HL-60/S4 treated with retinoic acid at 250 ng/mL for 4 days and 3 days (cell line): Measurements from ENCODE around the gene BCAS3.
"Not testable (repeated sequence)": the region's sequence is repeated elsewhere in the genome, so short reads cannot be mapped to it uniquely, and the experiment has no call there.

Experiments used
- in situ Hi-C: fragments of 300-500 bp; cut with MboI; formaldehyde crosslinking; loops from 2 replicates; pipeline ENCODE4 v1.7.0; 2022; ENCODE audit warnings: low sequenced_read_pairs

The BCAS3 gene

DNA sequence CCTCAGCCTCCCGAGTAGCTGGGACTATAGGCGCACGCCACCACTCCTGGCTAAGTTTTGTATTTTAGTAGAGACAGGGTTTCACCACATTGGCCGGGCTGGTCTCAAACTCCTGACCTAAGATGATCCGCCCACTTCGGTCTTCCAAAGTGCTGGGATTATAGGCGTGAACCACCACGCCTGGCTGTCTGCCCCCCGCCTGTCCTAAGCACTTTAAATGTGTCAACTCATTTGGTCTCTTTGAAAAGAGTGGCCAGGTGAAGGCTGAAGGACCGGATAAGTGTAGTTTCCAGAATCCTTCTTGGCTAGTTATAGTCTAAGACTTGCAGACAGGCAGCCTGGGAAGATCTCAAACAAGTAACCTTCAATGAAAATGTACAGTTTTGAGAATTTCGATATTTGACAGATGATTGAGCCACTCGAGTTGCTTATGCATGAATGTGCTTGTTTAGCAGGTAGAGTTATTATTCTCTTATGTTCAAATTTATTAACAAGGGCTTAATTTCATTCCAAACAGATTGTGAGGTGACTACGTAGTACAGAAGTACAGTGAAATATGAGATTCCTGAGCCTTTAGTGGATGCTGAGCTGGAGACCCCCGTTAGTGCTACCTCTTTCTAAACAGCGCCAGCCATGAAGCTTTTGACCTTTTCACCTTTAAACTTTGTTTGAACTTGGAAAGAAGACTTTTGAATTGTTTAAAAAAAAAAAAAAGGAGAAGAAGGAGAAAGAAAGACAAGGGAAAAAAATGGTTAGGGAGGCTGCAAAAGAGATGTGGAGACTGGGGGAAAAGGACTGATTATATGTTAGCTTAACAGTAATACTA lies 557.6 kb downstream of the BCAS3 start:
- in situ Hi-C loops = no loop called here

DNA sequence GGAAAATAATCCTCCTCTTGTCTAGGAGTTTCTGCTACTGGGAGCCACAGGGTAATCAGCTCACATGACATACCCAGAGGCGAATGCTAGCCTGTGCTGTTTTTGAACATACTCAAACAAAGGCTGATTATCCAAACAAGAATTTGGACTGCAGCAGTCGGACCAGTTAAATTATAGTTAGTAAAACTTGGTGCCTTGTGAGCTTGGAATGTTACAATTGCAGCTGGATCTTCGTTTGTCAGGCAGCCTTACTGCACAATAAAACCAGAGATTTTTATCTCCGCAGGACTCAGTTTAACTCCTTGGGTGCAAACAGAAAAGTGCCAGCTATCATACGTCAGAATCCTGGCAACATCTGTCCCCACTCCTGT lies 558.2 kb downstream of the BCAS3 start:
- in situ Hi-C loops = no loop called here

DNA sequence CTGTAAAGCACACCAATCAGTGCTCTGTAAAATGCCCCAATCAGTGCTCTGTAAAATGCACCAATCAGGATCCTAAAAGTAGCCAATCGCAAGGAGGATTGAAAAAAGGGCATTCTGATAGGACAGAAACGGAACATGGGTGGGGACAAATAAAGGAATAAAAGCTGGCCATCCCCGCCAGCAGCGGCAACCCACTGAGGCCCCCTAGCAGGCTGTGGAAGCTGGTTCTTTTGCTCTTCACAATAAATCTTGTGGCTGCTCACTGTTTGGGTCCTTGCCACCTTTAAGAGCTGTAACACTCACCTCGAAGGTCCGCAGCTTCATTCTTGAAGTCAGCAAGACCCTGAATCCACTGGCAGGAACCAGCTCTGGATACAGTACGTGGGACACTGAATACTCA lies 559.6 kb downstream of the BCAS3 start:
- in situ Hi-C loops = no loop called here

DNA sequence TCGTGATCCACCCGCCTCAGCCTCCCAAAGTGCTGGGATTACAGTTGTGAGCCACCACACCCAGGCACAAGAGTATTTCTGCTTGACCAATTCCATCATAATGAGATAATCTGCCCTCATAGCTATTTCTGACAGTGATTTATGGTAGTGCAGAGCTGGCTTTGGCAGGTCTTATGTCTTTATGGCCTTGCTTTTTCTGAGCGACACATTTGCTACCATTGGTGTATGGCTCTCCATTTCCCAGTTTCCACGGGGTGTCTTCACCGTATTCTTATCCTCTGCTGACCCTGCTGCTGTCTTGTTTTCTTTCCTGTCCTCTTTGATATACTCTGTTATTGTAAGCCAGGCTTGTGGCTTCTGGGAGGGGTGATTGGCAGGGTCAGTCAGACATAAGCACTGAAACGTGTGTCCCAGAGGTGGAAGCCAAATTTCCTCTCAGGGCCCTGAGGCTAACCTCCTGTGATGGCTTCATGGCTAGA lies 560.8 kb downstream of the BCAS3 start:
- in situ Hi-C loops = no loop called here

DNA sequence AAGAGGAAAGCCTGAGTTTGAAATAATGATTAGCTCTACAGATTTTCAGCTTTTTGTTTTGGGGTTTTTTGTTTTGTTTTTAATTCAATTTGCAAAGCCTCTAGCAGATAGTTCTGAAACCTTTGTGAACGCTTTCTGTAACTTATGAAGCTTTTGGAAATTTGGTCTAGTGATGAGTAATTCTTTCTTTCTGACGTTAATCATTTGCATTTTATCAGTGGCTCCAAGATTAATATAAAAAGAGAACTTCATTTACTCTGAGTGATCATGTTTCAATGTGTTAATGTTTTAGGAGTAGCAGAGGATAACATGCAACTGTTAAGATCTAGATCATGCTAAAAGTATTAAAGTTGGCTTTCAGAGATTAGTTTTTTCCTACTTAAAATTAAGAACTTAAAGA lies 561.7 kb downstream of the BCAS3 start:
- in situ Hi-C loops = no loop called here

DNA sequence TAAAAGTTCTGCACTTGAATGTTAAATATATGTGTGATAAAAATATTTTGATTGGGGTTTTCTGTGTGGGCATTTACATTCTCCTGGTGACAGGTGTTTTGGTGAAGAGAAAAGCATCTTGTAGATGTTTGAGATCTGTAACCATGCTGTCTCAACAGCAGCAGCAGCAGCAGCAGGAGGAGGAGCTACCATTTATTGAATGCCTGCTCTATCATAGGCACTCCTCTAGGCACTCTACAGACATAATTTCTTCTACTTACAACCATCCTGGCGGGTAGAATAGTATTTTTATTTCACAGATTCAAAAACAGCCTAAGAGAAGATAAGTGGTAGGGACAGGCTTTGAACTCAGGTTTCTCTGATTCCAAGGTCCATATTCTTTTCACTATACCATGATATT lies 562.3 kb downstream of the BCAS3 start:
- in situ Hi-C loops = no loop called here

DNA sequence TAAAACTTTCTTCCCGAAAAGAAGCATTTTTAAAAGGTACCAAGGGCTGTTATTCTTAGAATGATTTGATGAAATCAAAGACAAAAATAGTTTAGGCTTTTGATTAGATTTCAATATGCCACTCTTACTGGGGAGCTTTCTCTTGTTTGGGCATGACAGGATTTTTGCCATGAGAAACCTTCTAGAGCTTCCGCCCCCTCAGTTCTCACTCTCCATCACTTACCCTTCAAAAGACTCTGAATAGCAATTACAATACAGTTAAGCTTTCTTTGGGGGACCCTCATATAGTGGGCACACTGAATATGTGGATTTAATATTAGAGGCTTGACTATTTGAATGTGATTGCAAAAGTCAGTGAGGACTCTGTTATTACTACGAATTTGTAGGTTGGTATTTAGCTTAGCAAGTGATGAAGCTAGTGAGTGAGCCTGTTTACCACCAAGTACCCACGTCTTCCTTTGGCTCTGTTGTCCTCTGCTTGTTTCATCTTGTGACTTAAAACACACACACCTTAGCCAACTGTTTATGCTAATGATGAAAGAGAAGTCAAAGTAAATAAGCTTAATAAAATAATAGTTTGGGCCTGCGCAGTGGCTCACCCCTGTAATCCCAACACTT lies 563.3 kb downstream of the BCAS3 start:
- in situ Hi-C loops = no loop called here

DNA sequence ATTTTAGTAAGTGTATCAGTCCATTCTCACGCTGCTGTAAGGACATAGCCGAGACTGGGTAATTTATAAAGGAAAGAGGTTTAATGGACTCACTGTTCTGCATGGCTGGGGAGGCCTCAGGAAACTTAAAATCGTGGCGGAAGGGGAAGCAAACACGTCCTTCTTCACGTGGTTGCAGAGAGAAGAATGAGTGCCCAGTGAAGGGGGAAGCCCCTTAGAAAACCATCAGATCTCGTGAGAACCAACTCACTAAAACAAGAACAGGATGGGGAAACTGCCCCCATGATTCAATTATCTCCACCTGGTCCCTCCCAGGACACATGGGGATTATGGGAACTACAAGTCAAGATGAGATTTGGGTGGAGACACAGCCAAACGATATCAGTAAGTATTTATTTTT lies 567.3 kb downstream of the BCAS3 start:
- in situ Hi-C loops = not testable (repeated sequence)

DNA sequence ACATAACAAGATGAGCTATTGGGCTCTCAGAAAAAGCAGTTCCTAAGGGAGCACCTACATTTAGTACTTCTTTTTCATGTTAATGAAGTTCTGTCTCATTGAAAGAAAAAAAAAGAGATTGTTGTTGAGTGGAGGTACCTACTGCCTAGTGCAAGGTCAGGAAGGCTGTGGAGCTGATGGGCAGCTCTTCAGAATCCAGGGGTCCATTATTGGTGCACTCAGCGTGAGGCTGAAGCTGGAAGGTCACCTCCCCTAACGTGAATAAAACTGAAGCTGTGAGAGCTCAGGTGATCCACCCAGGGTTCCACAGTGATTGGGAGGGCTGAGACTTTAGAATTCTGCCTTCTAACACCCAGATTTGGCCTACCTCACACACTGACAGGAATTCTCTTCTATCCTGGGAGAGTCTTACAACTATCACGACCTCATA lies 568.1 kb downstream of the BCAS3 start:
- in situ Hi-C loops = no loop called here

DNA sequence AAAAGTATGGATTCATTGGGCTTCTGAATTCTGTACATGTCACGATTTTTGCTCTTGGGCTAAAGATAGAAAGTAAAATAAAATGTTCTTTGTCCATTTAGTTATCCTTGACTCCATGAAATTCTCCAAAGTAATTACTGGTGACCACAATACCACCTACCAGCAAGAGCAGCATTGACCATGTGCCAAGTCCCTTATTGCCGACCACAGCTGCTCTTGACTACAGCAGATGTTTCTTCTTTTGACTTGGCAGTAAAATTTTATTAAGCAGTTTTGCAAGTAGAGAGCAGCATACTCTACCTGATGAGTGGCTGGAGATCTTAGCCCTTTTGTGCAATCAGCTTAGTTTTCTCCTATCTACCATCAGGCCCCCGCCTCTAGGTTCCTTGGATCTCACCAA lies 569.8 kb downstream of the BCAS3 start:
- in situ Hi-C loops = no loop called here

DNA sequence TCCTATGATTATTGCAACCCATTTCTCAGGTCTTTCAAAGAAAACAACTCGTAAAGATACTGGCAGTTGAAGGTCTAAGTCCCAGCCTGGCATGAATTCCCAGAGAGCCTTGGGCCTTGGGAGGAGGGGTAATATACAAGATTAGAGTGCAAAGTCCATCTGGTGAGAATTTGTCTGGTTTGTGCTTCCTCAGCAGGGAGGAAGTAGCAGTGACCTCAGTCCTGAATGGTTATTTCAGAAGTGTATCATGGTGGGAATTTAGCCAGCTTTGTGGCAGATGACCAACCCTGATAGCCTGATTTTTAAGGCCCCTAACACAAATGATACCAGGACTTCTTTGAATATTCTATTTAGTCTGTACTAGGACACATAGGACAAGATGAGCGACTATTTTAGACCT lies 570.7 kb downstream of the BCAS3 start:
- in situ Hi-C loops = no loop called here

DNA sequence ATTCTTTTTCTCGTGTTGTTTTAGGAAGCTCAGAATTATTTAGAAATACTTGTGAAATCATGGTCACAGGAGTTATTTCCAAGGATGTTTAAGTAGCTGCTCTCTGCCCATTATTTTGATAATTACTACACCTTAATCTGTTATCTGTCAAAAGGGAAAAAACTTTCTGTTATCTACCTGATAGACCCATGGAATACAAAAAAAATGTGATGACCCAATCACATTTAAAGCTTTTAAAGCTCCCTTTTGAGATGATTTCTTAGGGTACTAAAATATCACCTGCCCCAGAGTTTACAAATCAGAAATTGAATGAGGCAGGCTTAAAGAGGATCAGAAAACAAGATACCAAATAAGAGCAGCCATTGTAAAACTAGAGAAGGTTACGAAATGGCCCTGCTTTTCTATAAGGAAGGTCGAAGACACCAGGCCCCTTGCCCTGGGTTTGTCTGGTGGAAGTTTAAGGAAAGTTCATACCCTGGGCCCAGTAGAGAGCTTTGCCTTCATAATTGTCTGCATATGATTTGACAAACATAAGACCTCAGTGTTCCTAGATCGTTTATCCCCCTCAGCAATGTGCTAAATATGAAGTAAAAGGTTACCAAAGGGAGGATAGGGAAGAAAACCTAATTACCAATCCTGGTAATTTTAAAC lies 572.1 kb downstream of the BCAS3 start:
- in situ Hi-C loops = no loop called here

DNA sequence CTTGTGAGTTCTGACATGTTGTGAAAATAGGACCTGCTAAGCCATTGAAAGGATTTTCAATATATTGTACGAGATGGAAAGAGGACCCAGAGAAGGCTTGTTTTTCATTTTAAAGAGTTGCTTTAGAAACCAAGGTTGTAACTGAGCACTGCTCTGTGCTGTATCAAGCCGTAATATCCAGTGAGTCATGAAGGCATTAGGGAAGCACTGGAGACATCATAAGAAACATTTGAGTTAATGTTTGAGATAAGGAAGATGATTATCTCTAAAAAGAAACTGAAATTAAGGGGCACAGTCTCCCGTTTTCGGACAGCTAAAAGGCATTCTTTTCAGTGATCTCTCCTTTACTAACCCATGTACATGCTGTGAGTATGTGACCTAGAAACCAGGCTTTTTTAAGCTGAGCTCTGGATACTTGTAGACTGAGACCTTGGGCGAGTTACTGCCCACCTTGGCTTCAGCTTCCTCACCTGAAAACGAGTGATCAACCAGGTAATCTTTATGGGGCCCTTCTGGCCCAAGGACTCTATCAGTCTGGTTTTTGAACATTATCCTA lies 572.8 kb downstream of the BCAS3 start:
- in situ Hi-C loops = no loop called here

DNA sequence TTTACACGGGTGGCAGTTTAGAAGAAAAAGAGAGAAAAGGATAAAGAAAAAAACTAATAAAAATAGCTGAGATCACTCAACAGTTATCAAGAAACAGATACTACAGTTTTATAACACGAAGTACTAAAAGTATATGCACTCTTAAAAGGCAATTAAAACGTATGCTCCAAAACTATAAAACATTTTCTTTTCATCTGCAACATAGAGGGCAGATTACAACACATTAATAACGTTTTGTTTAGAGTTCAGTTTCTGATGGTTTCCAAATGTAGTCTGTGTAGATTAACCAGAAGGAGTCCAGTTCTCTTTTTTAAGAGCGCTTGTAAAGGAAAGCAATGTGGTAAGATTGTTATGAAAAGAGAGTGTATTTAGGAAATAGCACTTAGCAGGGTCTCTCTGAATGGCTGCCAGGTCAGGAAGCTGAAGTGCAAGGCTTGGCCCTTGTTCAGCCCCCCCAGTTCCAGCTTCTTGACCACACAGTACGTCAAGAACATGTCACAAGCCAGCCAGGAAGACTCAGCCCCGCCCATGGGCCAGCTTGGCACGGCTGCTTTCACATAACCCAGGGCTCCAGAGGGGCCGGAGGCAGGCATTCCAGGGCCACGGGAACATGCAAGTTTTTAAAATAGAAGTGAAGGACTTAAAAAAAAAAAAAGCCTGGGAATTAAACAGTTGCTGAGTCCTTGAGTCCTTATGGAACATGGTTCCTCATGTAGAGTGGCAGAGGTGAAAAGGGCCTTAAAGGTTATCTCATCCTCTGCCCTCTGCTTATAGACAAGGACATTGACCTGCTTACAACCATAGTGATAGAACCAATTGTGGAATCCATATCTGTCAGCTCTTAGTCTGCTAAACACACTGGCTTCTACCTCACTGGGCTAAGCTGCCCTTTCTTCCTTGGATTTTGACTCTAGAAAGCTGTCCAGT lies 574.6 kb downstream of the BCAS3 start:
- in situ Hi-C loops = no loop called here

DNA sequence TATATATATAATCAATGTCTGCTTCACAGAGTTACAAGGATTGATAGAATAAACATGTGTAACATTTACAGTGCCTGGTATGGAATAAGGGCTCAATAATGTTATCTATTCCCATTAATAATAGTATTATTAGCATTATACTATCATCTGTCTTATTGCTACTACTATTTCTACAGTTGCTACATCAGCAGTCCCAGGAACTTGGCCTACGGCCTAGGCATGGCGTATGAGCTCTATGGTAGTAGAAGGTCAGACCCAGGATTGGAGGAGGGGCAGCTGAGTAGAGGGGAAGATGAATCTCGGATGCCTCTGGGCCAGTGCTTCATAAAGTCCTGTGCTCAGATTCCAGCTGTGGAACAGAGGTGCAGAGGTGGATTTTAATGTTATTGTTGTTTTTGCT lies 575.7 kb downstream of the BCAS3 start:
- in situ Hi-C loops = no loop called here

DNA sequence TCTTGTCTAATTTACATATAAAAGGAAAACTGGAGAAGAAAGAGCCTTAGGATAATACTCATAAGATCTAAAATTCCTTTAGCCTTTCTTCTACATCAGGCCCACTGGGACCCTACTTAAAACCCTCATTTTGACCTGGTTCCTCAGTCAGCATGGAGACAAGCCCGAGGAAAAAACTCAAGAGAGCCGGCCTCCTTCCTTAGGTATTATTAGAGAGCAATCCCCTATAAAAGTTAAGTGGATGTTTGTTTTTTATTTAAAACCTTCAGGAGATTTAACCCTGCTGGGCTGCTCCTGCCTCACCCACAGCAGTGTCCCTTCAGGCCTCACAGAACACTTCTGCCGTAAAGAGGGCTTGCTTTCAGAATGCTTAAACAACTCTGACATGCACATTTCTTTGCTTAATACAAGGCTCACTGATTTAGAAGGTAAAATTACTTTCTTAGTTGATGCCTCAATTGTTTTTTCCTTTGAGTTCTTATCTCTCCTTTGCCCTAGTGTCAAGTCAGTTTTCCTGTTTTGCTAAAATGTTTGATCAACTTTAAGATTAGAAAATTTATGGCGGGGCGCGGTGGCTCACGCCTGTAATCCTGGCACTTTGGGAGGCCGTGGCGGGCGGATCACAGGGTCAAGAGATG lies 576.4 kb downstream of the BCAS3 start:
- in situ Hi-C loops = no loop called here

DNA sequence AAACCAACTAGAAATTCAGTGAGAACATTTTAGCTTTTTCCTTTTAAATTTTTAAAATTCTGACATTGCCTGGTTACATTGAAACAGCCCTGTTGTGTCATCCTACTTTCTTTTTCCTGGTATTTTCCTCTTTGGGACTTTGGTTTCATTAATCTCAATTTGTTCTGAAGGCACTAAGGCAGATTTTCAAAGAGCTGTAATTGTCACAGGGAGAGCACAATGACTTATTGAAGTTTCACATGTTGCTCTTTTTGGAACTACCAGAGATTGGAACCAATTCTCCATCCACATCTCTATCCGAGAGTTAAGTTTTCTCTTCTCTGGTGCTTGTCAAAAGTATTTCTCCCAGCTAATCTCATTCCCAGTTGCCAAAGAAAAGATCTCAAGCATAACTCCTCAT lies 577.3 kb downstream of the BCAS3 start:
- in situ Hi-C loops = no loop called here

DNA sequence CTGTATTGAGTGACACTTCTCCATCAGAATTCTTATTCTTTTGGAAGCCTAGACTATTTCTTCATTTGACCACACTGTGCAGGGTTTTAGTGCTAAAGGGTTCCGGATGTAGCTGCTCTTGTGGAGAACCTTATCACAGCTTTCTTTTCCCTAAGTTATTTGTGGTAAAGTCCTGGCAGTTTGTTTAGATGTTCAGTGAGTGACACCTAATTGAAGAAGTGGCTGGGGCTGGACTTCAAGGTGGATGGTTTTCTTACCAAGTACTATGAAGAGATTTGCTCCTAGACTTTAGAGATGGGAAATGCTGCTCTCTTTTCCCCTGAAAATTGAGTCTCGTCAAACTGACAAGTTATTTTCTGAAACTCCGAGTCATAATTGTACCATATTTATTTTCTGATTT lies 578.0 kb downstream of the BCAS3 start:
- in situ Hi-C loops = no loop called here

DNA sequence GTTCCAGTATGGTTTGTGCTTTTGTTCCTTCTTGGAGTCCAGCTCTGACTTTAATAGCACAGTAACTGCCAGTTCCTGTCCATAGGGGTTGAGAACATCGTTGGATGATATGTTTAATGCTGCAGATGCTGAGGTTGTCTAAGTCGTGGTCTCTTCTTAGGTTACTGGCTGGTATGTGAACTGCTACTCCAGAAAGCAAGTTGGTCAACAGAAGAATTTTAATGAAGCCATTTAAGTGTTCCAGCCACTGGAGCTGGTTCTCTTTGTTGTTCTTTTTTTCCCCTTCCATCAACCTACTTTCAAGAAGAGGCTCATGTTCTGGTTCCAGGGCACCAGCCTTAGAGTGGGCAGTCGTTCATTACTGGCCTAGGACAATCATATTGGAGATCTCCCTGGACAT lies 581.7 kb downstream of the BCAS3 start:
- in situ Hi-C loops = no loop called here

DNA sequence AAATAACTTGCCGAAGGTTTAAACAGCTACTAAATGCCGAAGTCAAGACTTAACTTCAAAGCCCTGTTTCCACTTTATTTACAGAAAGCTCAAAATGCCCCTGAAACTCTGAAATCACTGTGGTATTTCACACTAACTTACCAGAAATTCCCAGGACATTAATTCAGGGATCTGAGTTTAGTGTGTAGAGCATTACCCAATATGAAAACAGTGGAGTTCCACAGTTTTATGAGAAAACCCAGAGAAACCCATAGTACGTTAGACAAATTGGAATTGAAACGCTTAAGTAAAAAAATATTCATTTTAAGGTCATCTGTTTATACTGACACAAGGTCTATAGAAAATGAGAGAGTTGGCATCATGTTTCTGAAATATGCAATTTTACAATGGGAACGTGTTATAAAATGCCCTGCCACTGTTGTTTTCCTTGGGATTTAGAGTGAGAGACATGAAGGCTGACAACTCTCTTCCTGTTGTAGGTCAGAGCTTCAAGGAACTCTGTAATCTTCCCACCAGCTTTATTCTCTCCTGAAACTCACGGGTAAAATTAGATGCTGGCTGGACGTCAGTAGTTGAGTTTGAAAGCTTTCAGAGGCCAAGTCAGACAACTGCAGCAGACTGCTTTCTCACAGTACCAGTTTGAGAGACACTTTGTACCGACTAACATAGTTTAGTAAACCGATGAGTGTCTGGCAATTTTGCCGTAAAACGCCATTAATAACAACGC lies 582.6 kb downstream of the BCAS3 start:
- in situ Hi-C loops = no loop called here
